Adipose tissue (tissue), 3 donors: Measurements from ENCODE around the gene DPF3. TPM values are rescaled to one million over a fixed set of nuclear protein-coding genes. Genes with fewer than 3 reads are reported as not detected.

Source experiments
- H3K27ac ChIP-seq: one replicate; pipeline ENCODE4 v1.5.1; 2013; ENCODE audit warnings: low read depth, low read length
- WGBS, 3 donors: extraction: QIAGEN DNeasy Blood & Tissue Kit; methylation state at CpG; one replicate each; pipeline ENCODE4 v1.1.7; 2013; 5-methylcytosine and 5-hydroxymethylcytosine counted together
- polyA plus RNA-seq, 3 donors: library from polyadenylated mRNA; stranded (reverse); fragments of 200-250 nt; gene quantifications; one replicate each; pipeline ENCODE4 v1.2.3, GENCODE V29; 2013
- donor health status: healthy with polysubstance abuse.
- donor health status: Bipolar disorder and iron deficiency.
- donor health status: healthy.

DPF3 gene
- under 1 TPM; 0.37 to 0.79 (median 0.41) TPM for polyA plus RNA-seq

DNA sequence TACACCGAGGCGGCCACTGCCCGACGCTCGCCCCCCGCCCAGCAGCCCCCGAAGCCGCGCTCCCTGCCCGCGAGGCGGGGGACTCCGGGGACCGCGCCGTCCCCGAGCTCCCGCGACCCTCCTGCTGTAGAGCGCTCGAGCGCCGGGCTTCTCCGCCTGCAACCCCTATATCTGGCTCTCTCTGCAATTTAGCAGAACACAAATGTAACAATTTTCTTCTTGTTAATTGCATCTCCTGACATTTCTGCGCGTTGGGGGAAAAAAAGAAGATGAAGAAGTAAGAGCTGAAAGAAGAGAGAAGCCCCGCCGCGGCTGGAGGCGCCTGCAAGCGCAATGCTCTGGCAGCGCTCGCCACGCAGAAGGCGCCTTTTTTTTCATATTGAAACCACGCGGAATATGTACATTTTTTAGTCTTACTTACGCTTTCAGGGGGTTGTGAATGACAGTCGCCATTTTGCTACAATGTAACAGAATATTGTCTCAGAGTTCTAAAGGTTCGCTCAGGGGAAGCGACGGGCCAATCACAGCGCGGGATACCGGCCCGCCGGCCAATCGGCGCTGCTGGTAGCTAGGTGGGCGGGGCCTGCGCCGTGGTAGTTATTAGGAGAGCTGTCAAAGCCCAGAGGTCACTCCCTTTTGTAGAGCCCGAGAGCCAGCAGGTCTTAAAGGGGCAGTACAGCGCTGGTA, at the start of gene DPF3:
Gene DPF3, minus strand, starts transcription at position 466 of the 687 bp plus-strand sequence. Its CDS starts 13 bp downstream, at position 453.
- no peak within 1 kb of the TSS for H3K27ac ChIP-seq
- 0 to 1% (median 1%) methylated on average over 54 of the region's 54 CpGs for WGBS, 3 donors

DNA sequence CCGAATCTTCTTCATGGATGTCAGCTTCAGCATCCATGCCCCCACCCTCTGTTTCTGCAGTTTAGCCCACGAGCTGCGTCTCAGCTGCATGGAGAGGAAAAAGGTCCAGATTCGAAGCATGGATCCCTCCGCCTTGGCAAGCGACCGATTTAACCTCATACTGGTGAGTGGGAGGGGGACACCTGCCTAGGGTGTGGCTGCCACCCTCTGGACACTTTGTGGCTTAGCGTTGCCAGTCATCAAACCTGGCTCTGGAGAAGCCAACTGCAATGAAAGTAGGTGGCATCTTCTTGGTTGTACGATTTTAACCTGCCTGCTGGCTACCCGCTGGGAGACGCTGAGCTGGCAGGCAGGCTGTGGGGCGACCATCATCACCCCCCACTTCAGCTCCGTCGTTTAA, 49.0 kb upstream of the DPF3 start:
- WGBS, 3 donors: 90 to 93% (median 92%) methylated on average over 14 of the region's 14 CpGs
- H3K27ac ChIP-seq: no peak overlapping the region

- WGBS, 3 donors: 82 to 85% (median 84%) methylated on average over 12 of the region's 12 CpGs
- no peak overlapping the region for H3K27ac ChIP-seq
Measured at GRCh38 chr14:72941286-72941985, 47.5 kb upstream of the DPF3 start.

GRCh38 chr14:72939630-72940029, 45.7 kb upstream of the DPF3 start:
- H3K27ac ChIP-seq: no peak overlapping the region
- 70 to 86% (median 85%) methylated on average over 13 of the region's 13 CpGs for WGBS, 3 donors

GRCh38 chr14:72932893-72933292, 39.0 kb upstream of the DPF3 start:
- WGBS, 3 donors: 86 to 97% (median 95%) methylated on average over 7 of the region's 7 CpGs
- no peak overlapping the region for H3K27ac ChIP-seq

- no peak overlapping the region for H3K27ac ChIP-seq
- WGBS, 3 donors: 91 to 95% (median 92%) methylated on average over 43 of the region's 43 CpGs
Measured at GRCh38 chr14:72929316-72930080, 35.6 kb upstream of the DPF3 start.

- H3K27ac ChIP-seq: no peak overlapping the region
- WGBS, 3 donors: 82 to 90% (median 89%) methylated on average over 19 to 21 of the region's 21 CpGs
Measured at GRCh38 chr14:72928872-72929271, 35.0 kb upstream of the DPF3 start.

DNA sequence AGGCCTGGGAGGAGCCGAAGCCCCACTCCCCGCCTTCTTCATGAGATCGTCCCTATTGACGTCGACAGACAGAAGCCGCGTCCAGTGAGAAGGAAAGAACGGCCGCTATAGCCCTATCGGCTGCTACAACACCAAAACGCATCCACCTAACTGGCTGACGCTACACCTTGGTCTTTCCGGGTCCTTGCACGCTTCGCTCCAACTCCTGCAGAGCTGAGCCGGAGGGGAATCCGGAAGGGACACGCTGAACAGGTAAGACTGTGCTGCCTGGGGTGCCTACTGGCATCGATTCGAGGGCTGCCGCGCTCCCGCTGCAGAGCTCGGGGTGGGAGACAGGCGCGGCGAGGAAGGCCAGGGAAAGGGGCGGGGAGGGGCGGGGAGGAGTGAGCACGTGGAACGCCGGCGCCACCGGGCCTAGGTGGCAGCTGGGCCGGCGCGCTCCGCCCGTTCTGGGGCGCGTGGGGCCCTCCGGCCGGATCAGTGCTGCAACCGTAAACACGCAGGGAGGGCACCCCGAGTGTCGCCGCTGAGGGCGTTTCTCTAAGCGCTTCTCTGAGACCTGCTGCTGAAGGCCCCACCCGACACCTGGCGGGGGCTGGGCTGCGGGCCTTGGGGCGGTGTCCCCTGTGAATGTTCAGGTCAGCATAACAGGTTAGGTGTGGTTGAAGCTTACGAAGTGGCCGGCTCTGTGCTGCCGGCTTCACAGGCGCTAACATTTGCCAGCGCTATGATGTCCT, 32.6 kb upstream of the DPF3 start, which contains the start of gene DCAF4:
Gene DCAF4, plus strand, starts transcription at position 173 of the 737 bp plus-strand sequence. CDS start 11,515 bp downstream, outside the sequence.
- WGBS, 3 donors: 0 to 1% (median 1%) methylated on average over 59 of the region's 59 CpGs
- H3K27ac ChIP-seq: no peak within 1 kb of the TSS

DNA sequence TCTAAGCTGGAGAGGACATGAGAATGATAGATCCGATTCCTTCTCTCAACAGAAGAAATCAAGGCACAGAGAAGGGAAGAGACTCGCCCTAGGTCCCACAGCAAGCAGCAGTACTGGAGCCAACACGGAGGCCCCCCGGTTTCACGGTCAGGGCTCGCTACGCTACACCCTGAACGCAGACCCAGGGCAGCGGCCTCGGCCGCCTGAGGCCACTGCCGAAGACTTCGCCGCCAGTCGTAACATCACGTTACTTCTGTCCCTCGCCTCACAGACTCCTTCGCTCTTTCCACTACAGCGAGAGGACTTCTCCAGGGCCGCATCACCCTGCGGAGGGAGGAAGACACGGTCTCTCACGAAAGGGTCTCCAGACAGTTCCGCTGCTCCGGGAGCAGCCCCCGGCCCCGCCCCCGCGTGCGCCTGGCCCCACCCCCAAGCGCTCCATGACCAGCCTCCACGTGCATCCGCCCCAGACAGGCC, 32.0 kb upstream of the DPF3 start:
- no peak overlapping the region for H3K27ac ChIP-seq
- 4 to 6% (median 6%) methylated on average over 31 to 33 of the region's 33 CpGs for WGBS, 3 donors

GRCh38 chr14:72925171-72925759, 31.4 kb upstream of the DPF3 start:
- no peak overlapping the region for H3K27ac ChIP-seq
- 37 to 93% (median 82%) methylated on average over 22 of the region's 22 CpGs for WGBS, 3 donors

GRCh38 chr14:72924337-72924736, 30.4 kb upstream of the DPF3 start:
- WGBS, 3 donors: 41 to 70% (median 69%) methylated on average over 5 of the region's 5 CpGs
- no peak overlapping the region for H3K27ac ChIP-seq

DNA sequence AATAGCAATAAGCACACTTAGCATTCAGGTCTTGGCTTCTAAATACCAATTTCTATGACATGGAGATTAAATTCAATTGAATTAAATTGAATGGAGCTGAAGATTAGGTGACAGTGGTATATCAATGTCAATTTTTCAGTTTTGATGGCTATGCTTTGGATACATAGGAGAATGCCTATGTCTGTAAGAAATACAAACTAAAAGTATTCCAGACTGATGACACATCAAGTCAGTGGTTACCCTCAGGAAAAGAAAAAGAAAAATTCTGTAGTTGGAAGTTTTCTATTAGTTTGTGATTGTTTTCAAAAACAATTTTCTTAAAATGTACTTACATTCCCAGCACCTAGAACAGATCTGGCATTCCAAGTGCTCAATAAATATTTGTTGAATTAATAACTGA, 27.5 kb upstream of the DPF3 start:
- no peak overlapping the region for H3K27ac ChIP-seq

GRCh38 chr14:72920008-72920407, 26.1 kb upstream of the DPF3 start:
- H3K27ac ChIP-seq: no peak overlapping the region
- 67 to 92% (median 80%) methylated on average over 2 of the region's 2 CpGs for WGBS, 3 donors

- WGBS, 3 donors: 51 to 64% (median 57%) methylated on average over 9 of the region's 9 CpGs
- no peak overlapping the region for H3K27ac ChIP-seq
Measured at GRCh38 chr14:72917094-72917802, 23.3 kb upstream of the DPF3 start.

DNA sequence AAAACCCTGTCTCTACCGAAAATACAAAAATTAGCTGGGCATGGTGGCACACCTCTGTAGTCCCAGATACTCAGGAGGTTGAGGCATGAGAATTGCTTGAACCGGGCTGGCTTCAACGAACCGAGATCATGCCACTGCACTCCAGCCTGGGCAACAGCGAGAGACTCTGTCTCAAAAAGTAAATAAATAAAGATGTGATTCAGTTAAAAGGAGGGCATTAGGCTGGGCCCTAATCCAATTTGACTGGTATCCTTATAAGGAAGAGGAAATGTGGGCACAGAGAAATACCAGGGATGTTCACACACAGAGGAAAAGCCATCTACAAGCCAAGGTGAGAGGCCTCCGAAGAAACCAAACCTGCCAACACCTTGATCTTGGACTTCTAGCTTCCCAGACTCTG, 22.3 kb upstream of the DPF3 start:
- H3K27ac ChIP-seq: no peak overlapping the region
- WGBS, 3 donors: 61 to 72% (median 67%) methylated on average over 6 of the region's 6 CpGs

GRCh38 chr14:72913809-72914208, 19.9 kb upstream of the DPF3 start:
- no peak overlapping the region for H3K27ac ChIP-seq
- WGBS, 3 donors: 35 to 53% (median 36%) methylated on average over 2 of the region's 2 CpGs

DNA sequence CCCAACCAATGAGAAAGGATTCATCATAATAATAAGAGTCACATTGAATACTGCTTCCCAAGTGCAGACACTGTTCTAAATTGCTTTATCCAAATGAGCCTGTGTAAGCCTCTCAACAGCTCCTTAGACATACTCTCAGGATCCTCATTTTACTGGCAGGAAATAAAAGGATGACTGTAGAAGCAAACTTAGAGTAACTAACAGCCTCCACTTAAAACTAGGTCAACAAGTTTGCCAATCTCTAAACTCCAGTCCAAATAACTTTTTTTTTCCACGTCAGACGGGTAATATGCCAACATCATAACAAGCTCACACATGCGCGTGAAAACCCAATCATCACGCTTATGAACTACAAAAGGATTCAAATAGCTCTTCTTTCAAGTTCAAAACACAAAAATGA, 15.3 kb upstream of the DPF3 start:
- H3K27ac ChIP-seq: no peak overlapping the region
- WGBS, 3 donors: 56 to 64% (median 64%) methylated on average over 5 of the region's 5 CpGs
